GM12878 (cell line): Measurements from ENCODE around the gene AFAP1. TPM values are rescaled to one million over a fixed set of nuclear protein-coding genes. Genes with fewer than 3 reads are reported as not detected.

Source experiments
- ATAC-seq: fragments of 200-7000 bp; cut with Tn5 transposase; 3 replicates; pipeline ENCODE4 v1.9.1; 2020; ENCODE audit warnings: mild to moderate bottlenecking, moderate library complexity
- BruUV-seq: library from RNA; stranded (reverse); fragments of 400-500 nt; replicated peaks from 2 replicates; lab custom pipeline; 2021; lab: Mats Ljungman, UMichigan
- CTCF ChIA-PET: fragments of 300-600 bp; sonication (Branson Sonifier 250); formaldehyde crosslinking; extraction: SDS; loops from one replicate; lab custom pipeline; 2021; ENCODE audit warnings: inconsistent platforms; lab: Yijun Ruan, JAX
- POLR2A ChIA-PET: fragments of 350-600 bp; formaldehyde crosslinking; extraction: SDS; loops from one replicate; lab custom pipeline; 2021; ENCODE audit warnings: inconsistent platforms; lab: Charles Lee
- RAD21 ChIA-PET: fragments of 300-600 bp; sonication (Branson Sonifier 250); formaldehyde crosslinking; loops from one replicate; lab custom pipeline; 2023; ENCODE audit warnings: antibody characterized with exemption; ENCODE audit not compliant: unreplicated experiment; lab: Charles Lee
- SMC1A ChIA-PET: fragments of 300-600 bp; sonication (Branson Sonifier 250); formaldehyde crosslinking; loops from one replicate; lab custom pipeline; 2023; ENCODE audit not compliant: unreplicated experiment, uncharacterized antibody; lab: Charles Lee
- DNase-seq: peaks from one replicate; pipeline ENCODE4 v3.0.0-alpha.2; 2011; ENCODE audit warnings: low read depth, low spot score
- FAIRE-seq: peaks from 3 replicates; lab custom pipeline; 2011; peaks lifted over from hg19 to GRCh38; lab: Jason Lieb, UNC
- H2AFZ ChIP-seq: 2 replicates; pipeline ENCODE4 v1.6.0; 2011; ENCODE audit warnings: low read depth, low read length, control low read depth; ENCODE audit not compliant: control insufficient read depth
- H3K27ac ChIP-seq: 2 replicates; pipeline ENCODE4 v1.5.1; 2011; ENCODE audit warnings: control low read depth; ENCODE audit not compliant: control insufficient read depth, insufficient read depth
- H3K27me3 ChIP-seq, 2 experiments: replicated peaks in 1 of 2; 2 replicates each; pipeline versions ENCODE4 v1.6.0 to v1.6.1; 2011; ENCODE audit warnings: low read length in 1 of 2; ENCODE audit not compliant: control insufficient read depth in 2 of 2, insufficient read depth in 2 of 2
- H3K36me3 ChIP-seq, 2 experiments: 2 replicates each; pipeline ENCODE4 v1.5.1; 2011; ENCODE audit warnings: low read length in 1 of 2; ENCODE audit not compliant: control insufficient read depth in 2 of 2, insufficient read depth in 2 of 2
- H3K4me1 ChIP-seq: 2 replicates; pipeline ENCODE4 v1.6.1; 2011; ENCODE audit warnings: mild to moderate bottlenecking, low read length, moderate library complexity, mixed read lengths; ENCODE audit not compliant: control insufficient read depth, insufficient read depth
- H3K4me2 ChIP-seq: 2 replicates; pipeline ENCODE4 v1.6.0; 2011; ENCODE audit warnings: control low read depth; ENCODE audit not compliant: control insufficient read depth, insufficient read depth
- H3K4me3 ChIP-seq: fragments of 200-600 bp; sonication (generic); 2 replicates; pipeline ENCODE4 v1.5.1; 2016
- H3K79me2 ChIP-seq: 2 replicates; pipeline ENCODE4 v1.6.0; 2011; ENCODE audit warnings: low read length; ENCODE audit not compliant: control insufficient read depth, insufficient read depth
- H3K9ac ChIP-seq: 2 replicates; pipeline ENCODE4 v1.8.0; 2011; ENCODE audit warnings: low read length, control low read depth, mixed read lengths; ENCODE audit not compliant: control insufficient read depth, insufficient read depth
- H3K9me3 ChIP-seq: replicated peaks from 3 replicates; pipeline ENCODE4 v1.5.1; 2011; ENCODE audit warnings: mild to moderate bottlenecking, low read length; ENCODE audit not compliant: control insufficient read depth, insufficient read depth
- H4K20me1 ChIP-seq: 2 replicates; pipeline ENCODE4 v1.6.0; 2011; ENCODE audit not compliant: control insufficient read depth, insufficient read depth
- CTCF ChIP-seq, 3 experiments: IDR thresholded peaks in 2 of 3; conservative IDR thresholded peaks in 1 of 3; 2 replicates each; pipeline ENCODE4 v1.5.1; 2011; ENCODE audit warnings: low read depth in 3 of 3, low read length in 3 of 3, mild to moderate bottlenecking in 3 of 3, control low read depth in 2 of 3, moderate library complexity in 2 of 3, inconsistent platforms in 1 of 3, mixed read lengths in 1 of 3; ENCODE audit not compliant: control insufficient read depth in 2 of 3, insufficient read depth in 1 of 3; ENCODE audit errors: extremely low read depth in 1 of 3
- GABPA ChIP-seq: IDR thresholded peaks from 2 replicates; pipeline ENCODE4 v1.6.1; 2014; ENCODE audit warnings: antibody characterized with exemption, low read depth, mild to moderate bottlenecking, inconsistent platforms
- ZZZ3 ChIP-seq: IDR thresholded peaks from 2 replicates; pipeline ENCODE4 v1.6.1; 2011; ENCODE audit warnings: low read depth; ENCODE audit not compliant: control insufficient read depth, insufficient read length
- WGBS: methylation state at CpG from one replicate; pipeline ENCODE4 v1.1.6; 2016; ENCODE audit warnings: low lambda C conversion rate; ENCODE audit not compliant: insufficient replicate concordance, insufficient coverage; ENCODE audit errors: missing lambda C conversion rate; 5-methylcytosine and 5-hydroxymethylcytosine counted together
- in situ Hi-C: fragments of 300-500 bp; cut with MboI; formaldehyde crosslinking; loops from 9 replicates; pipeline ENCODE4 v1.14.3; 2018; ENCODE audit warnings: mixed read lengths
- intact Hi-C: fragments of 100-400 bp; cut with micrococcal nuclease; formaldehyde crosslinking; loops from one replicate; pipeline ENCODE4 v1.14.2; 2022; ENCODE audit not compliant: unreplicated experiment
- polyA plus RNA-seq, 11 experiments: library from polyadenylated mRNA; depleted of rRNA in 4 of 11; unstranded in 6 of 11; stranded (reverse) in 5 of 11; fragments of >200 nt; fragmentation: Nextera tagmentation in 4 of 11; fragmentation: Illumina TruSeq in 1 of 11; extraction: Ambion mirVana in 4 of 11; extraction: Trizol in 1 of 11; gene quantifications; 1 replicate in 1 of 11; 2 replicates in 10 of 11; pipeline versions ENCODE4 v1.2.1 to v1.2.3, GENCODE V29; 2011 to 2016; ENCODE audit warnings: inconsistent platforms in 2 of 11, missing spikeins in 2 of 11, low read depth in 1 of 11
- total RNA-seq, 4 experiments: library from RNA; depleted of rRNA in 3 of 4; stranded (reverse); fragments of >200 nt in 3 of 4; fragmentation: Illumina TruSeq in 1 of 4; extraction: Trizol in 1 of 4; gene quantifications; 2 replicates each; pipeline versions ENCODE4 v1.2.1 to v1.2.3, GENCODE V29; 2013 to 2021

Gene AFAP1
- total and polyA plus RNA-seq, 10 of the 15 experiments (the other 5 are each of a cell fraction or from before 2014, with no cell fraction given) = 0.02 to 0.23 (median 0.09) TPM; not detected in 1

DNA sequence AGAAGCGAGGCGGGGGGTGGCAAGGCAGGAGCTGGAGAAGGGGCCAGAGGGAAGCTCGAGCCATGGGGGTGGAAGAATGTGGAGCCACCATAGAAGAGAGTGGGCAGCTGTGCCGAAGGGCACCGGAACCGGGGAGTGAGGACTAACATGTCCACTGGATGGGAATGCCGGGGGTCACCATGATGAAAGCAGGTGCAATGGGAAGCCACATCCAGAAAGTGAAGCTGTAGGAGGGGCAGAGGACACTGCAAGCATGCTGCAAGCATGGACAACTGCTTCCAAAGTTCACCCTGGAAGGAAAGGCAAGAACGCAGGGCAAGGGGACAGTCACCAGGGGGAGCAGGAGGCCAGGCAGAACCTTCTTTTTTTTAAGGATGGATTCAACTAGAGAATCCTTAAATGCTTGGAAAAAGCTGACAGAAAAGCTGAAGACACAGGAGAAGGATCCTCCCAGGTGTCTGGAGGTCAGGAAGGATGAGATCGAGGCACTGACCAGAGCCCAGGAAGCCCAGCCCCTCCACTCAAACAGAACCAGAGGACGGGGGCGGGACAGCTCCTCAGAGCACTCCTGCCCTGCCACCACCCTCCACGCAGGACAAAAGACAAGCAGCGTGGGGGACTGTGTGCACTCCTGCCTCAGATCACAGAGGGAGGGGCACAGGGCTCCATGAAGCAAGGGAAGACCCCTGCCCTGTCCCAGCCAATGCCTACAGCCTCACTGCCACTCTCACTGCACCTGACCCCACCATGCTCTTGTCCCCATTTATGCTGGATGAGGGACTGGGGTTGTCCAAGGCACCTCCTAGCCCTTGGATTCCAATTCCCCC lies 169.2 kb downstream of the AFAP1 start (continued):
- peak; percentile 37 to 63 (median 61); a peak in 5 of 6 replicates for TF ChIP-seq CTCF (IDR thresholded peaks at IDR 0.05 in 2 of 3, conservative IDR thresholded peaks at IDR 0.05 in 1 of 3; ENCODE audit: control insufficient read depth in 2 of 3, extremely low read depth in 1 of 3, insufficient read depth in 1 of 3, low read depth in 3 of 3, low read length in 3 of 3)

DNA sequence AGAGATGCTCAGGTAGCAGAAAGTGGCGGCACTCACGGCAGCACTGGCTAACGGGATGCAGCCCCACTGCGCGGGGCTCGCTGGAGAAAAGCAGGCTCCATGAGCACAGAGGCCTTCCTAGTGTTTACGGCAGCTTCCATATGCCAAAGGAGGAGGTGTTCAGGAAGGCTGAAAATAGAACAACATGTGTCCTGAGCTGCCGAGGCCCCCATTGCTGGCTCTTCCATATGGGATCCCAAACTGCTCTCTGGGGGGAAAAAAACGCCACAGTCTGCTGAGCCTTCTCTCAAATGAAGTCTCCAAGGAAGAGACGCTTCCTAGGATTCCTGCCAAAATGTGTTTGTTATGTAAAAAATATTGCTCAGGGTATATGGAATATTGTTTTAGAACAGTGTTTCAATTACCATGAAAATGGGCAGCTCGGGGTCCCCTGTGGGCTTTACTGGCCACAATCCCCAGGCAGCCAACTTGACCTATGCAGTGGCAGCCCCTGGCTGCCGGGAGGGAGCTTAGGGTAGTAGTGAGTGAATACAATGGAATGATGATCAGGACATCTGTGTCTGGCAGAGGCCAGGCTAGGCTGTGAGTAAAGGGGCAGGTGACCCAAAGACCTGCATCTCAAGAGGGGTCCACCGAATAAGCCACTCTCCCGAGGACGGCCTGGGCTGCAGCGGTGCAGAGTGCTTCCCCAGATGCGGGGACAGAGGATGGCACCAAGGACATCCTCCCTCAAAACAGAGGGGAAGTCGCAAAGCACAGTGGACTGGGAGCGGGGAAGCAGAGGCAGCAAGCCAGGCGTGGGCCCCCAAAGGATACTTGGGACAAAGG lies 170.1 kb downstream of the AFAP1 start:
- RAD21 ChIA-PET = no interaction called here
- no peak for TF ChIP-seq ZZZ3
- no peak for TF ChIP-seq GABPA
- no peak overlapping the region for H3K4me2 ChIP-seq
- H3K79me2 ChIP-seq = no peaks in the 10 kb centered on the region
- SMC1A ChIA-PET = interaction anchor here (1.4 kb wide), 1 partner anchor 32 kb away, joined by 3 read pairs; no protein-coding TSS in a partner anchor
- H3K27ac ChIP-seq = no peak overlapping the region
- no peaks in the 10 kb centered on the region for H3K36me3 ChIP-seq
- whole genome bisulfite sequencing = 68% methylated on average over 20 of the region's 20 CpGs
- no peak overlapping the region for H3K4me3 ChIP-seq
- FAIRE-seq = no peak
- in situ Hi-C loops (loop anchor here (5.0 to 10.0 kb wide), 2 partner anchors 33 to 1575 kb away; no protein-coding TSS in a partner anchor), intact Hi-C loops (no loop called here)
- H3K9me3 ChIP-seq = no peaks in the 10 kb centered on the region
- H3K4me1 ChIP-seq = peaks cover 23% of the 10 kb centered on the region
- no peak overlapping the region for H3K9ac ChIP-seq
- ATAC-seq = no peak
- CTCF ChIA-PET = interaction anchor here (2.0 kb wide), 1 partner anchor 33 kb away, joined by 7 read pairs; no protein-coding TSS in a partner anchor
- peaks cover 0 to 3% of the 10 kb centered on the region in 2 experiments; a peak in 2 of 4 replicates for H3K27me3 ChIP-seq
- no peaks in the 10 kb centered on the region for H4K20me1 ChIP-seq
- no TSS peak for BruUV-seq
- no peak for DNase-seq
- POLR2A ChIA-PET = no interaction called here
- H2AFZ ChIP-seq = no peak overlapping the region
